Left renal pelvis (tissue), 4 donors: ENCODE data around the gene NTN3. TPM values are rescaled to one million over a fixed set of nuclear protein-coding genes. Genes with fewer than 3 reads are reported as not detected.

ENCODE experiments used
- DNase-seq, 4 donors: peaks; one replicate each; pipeline ENCODE4 v3.0.0-alpha.2; 2013; ENCODE audit warnings: low read depth in 4 of 4, low spot score in 3 of 4
- polyA plus RNA-seq, 4 donors: library from polyadenylated mRNA; unstranded; fragments of 120-200 nt; gene quantifications; one replicate each; pipeline ENCODE4 v1.2.1, GENCODE V29; 2013; ENCODE audit not compliant: insufficient read length in 4 of 4

Gene NTN3
- polyA plus RNA-seq, 4 donors, result 2.1 to 5.0 (median 2.6) TPM

GRCh38 chr16:2494616-2495015, 23.5 kb downstream of the NTN3 start:
- no peak for DNase-seq

- DNase-seq, result no peak
Measured at GRCh38 chr16:2495041-2495440, 23.9 kb downstream of the NTN3 start.

DNA sequence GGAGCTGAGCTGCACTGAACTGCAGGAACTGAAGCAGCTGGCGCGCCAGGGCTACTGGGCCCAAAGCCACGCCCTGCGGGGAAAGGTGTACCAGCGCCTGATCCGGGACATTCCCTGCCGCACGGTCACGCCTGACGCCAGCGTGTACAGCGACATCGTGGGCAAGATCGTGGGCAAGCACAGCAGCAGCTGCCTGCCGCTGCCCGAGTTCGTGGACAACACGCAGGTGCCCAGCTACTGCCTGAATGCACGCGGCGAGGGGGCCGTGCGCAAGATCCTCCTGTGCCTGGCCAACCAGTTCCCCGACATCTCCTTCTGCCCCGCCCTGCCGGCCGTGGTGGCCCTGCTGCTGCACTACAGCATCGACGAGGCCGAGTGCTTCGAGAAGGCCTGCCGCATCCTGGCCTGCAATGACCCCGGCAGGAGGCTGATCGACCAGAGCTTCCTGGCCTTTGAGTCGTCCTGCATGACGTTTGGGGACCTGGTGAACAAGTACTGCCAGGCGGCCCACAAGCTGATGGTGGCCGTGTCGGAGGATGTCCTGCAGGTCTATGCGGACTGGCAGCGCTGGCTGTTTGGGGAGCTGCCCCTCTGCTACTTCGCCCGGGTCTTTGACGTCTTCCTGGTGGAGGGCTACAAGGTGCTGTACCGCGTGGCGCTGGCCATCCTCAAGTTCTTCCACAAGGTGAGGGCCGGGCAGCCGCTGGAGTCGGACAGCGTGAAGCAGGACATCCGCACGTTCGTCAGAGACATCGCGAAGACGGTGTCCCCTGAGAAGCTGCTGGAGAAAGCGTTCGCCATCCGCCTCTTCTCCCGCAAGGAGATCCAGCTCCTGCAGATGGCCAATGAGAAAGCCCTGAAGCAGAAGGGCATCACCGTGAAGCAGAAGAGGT, 25.4 kb downstream of the NTN3 start:
- DNase-seq, result no peak

DNA sequence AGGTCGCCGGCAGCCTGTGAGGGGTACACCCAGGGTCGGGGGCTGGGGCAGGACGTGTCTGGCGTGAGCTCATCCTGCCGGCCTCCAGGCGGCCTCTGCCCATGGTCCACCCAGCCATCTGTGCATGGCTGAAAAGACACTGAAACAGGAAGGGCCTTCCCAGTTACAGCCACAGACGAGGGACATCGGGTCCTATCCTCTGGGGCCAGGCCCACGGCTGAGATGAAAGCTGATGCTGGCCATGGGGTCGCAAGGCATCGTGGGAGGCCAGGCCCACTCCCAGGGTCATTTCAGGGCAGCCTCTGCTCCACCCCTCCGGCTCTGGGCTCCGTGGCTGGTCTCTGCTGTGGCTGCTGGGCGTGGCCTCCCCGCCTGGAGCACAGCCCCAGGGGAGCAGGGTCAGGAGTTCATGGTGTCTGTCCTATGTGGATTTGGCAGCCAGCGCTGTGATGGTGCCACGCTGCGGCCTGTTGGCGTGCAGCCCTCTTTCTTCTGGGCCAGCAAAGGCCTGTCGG, 26.1 kb downstream of the NTN3 start:
- DNase-seq, result no peak

- no peak for DNase-seq
Measured at GRCh38 chr16:2497695-2498484, 26.8 kb downstream of the NTN3 start.

DNA sequence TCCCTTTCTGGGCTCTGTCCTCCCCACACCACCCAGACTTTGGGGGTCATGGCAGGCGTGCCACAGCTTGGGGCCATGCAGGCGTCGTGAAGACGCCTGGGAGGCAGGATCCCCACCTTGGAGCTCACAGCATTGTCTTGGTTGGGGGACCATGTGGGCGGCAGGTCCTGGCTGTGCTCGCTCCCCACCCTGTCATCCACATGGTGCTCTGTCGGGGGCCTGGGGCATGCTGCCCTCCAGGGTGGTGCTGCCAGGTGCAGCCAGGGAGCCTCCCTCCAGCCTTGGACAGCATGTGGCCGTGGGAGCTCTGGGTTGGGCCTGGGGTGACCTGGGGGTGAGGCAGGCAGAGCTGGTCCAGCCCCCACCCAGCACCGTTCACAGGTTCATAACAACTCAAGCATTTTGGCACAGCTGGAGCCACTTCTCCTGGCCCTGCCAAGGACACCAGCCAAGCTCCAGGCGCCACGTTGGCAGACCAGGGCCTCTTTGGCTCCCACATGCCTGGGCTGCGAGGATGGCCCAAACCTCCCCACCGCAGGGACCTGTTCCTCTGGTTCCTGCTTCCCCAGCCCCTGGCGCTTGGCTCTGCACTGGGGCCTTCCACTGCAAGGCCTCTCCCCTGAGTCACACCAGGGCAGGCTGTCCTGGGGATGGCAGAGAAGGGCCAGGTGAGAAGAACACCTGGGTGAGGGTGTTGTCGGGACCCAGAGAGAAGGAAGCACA, 27.6 kb downstream of the NTN3 start:
- DNase-seq, result no peak

GRCh38 chr16:2499454-2499853, 28.4 kb downstream of the NTN3 start:
- no peak for DNase-seq

DNA sequence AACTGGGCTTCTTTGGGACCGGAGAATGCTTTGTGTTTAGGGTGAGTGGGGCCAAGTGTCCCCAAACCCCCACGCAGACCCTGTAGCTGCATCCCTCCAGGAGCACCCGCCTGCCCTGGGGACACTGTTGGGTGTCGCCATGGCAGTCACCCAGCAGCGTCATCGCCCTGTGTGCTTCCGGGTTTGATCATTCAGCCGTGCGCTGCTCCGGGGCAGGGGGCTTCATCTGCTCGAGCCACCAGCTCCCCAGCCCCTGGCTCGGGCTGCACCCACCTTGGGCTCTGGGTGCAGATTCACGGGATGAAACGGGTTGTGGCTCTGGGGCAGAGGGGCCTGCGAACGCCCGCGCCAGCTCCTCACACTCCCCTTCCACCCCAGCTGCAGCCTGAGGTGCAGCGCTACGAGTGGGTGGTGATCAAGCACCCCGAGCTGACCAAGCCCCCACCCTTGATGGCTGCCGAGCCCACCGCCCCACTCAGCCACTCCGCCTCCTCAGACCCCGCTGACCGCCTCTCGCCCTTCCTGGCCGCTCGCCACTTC, 28.9 kb downstream of the NTN3 start:
- no peak for DNase-seq

GRCh38 chr16:2500430-2500917, 29.4 kb downstream of the NTN3 start:
- DNase-seq, result no peak

GRCh38 chr16:2500918-2501750, 30.0 kb downstream of the NTN3 start:
- peak; percentile 73 to 80 (median 78) for DNase-seq

DNA sequence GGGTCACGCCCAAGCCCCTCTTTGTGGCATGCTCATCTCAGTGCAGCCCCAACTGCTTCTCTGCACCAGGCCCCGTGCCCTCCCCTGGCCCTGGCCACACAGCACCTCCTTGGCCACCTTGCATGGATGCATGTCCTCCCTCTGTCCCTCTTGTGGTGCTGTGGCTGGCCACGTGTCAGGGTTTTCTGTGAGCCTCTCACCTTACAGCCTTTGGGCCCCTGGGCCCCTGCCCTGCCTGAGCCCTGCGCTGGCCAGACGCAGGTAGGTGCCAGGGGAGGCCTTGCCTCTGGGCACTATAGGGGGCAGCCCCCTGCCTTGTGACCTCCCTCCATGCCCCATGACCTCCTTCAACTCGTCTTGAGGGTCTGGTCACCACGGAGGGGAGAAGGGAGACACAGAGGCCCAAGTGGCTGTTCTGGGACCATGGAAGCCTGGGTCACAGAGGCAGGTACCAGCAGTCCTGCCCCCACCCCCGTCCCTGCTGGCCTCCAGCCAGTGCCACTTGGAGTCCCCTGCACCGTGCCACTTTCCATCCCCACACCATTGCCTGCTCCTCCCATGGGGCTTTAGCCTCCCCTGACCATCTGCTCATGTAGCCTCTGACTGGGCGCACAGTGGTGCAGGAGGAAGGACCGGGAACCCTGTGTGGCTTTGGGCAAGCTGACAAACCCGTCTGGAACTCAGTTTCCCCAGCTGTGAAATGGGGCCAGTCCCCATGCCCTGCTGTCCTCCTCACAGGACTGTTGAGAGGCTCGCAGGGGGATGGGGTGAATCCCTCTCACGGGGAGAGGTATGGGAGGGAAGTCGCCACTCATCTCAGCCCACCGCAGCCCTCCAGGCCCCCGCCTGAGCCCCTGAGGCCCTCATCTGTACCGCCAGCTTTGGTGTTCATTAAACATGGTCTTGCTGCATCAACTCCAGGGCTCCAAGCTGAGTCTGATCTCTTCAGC, 31.1 kb downstream of the NTN3 start:
- DNase-seq, result no peak

DNA sequence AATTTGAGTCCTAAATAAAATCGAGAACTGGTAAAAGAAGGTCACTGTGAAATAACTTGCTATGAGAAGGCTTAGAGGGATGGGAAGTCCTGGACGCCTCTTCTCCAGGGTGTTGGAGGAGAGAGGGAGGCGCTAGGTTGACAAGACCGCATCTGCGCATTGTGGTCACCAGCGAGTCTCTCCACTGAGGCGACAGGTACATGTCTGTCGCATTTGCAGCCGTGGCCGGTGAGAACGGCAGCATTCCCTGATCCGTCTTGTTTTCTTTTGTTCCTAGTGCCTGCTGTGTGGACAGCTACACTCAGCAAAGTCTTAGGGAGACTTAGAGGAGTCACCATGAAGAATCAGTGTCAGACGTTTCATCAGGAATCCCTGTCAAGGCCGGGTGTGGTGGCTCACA, 34.6 kb downstream of the NTN3 start:
- no peak for DNase-seq

- no peak for DNase-seq
Measured at GRCh38 chr16:2507052-2507659, 36.1 kb downstream of the NTN3 start.

GRCh38 chr16:2507665-2508064, 36.6 kb downstream of the NTN3 start:
- no peak for DNase-seq

GRCh38 chr16:2508722-2509400, 37.8 kb downstream of the NTN3 start:
- DNase-seq, result no peak

DNA sequence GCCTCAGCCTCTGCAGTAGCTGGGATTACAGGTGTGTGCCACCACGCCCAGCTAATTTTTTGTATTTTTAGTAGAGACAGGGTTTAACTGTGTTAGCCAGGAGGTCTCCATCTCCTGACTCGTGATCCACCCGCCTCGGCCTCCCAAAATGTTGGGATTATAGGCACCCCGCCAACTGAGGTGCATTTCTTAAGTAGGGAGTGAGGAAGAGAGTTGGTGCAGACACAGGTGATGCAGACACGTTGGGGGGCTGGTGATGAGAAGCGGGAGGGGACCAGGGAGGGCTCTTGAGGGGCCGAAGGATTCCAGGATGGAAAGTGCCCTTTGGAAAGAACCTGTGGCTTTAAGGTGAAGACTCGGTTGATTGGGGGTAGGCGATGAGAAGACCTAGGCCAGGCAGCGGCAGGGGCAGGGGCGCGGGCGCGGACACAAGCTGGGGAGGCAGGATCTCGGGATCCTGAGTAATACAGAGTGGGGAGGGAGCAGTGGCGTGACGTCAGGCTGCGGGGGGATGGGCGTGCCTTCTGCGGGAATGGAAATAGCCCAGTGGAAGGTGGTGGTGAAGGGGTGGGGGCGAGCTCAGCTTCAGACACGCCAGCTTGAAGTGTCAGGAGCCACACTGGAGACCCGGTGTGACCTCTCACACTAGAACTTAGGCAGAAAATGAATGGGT, 40.2 kb downstream of the NTN3 start:
- no peak for DNase-seq
